Fibroblast of lung (primary cell): Measurements from ENCODE around the gene PDE4D. TPM values are rescaled to one million over a fixed set of nuclear protein-coding genes. Genes with fewer than 3 reads are reported as not detected.

Experiments used
- DNase-seq, 2 donors: peaks; one replicate each; pipeline versions ENCODE4 v3.0.0 to v3.0.0-alpha.2; 2010; ENCODE audit warnings: low read depth in 2 of 2
- H2AFZ ChIP-seq: 2 replicates; pipeline ENCODE4 v1.5.1; 2012; ENCODE audit warnings: low read length, control low read depth, inconsistent platforms
- H3K27ac ChIP-seq: 2 replicates; pipeline ENCODE4 v1.5.1; 2011; ENCODE audit warnings: low read length, control low read depth; ENCODE audit not compliant: insufficient read depth
- H3K27me3 ChIP-seq: 2 replicates; pipeline ENCODE4 v1.5.1; 2011; ENCODE audit warnings: mild to moderate bottlenecking, low read length; ENCODE audit not compliant: control insufficient read depth, insufficient read depth
- H3K36me3 ChIP-seq: 2 replicates; pipeline ENCODE4 v1.5.1; 2011; ENCODE audit warnings: low read length; ENCODE audit not compliant: control insufficient read depth, insufficient read depth
- H3K4me1 ChIP-seq: 2 replicates; pipeline ENCODE4 v1.5.1; 2011; ENCODE audit warnings: low read length; ENCODE audit not compliant: control insufficient read depth, insufficient read depth; ENCODE audit errors: extremely low read depth
- H3K4me2 ChIP-seq: 2 replicates; pipeline ENCODE4 v1.5.1; 2011; ENCODE audit warnings: low read length, control low read depth; ENCODE audit not compliant: insufficient read depth; ENCODE audit errors: extremely low read depth
- H3K4me3 ChIP-seq, 4 experiments: fragments of 200-600 bp in 1 of 4; sonication (generic) in 1 of 4; replicated peaks in 1 of 4; 2 replicates each; pipeline ENCODE4 v1.5.1; 2011 to 2016; ENCODE audit warnings: low read length in 4 of 4, low read depth in 3 of 4, mild to moderate bottlenecking in 3 of 4, control low read depth in 2 of 4, inconsistent platforms in 1 of 4, mixed read lengths in 1 of 4; ENCODE audit not compliant: insufficient read depth in 1 of 4; ENCODE audit errors: control extremely low read depth in 1 of 4
- H3K79me2 ChIP-seq: 2 replicates; pipeline ENCODE4 v1.5.1; 2012; ENCODE audit warnings: mild to moderate bottlenecking, low read length, inconsistent platforms; ENCODE audit not compliant: control insufficient read depth, insufficient read depth
- H3K9ac ChIP-seq: 2 replicates; pipeline ENCODE4 v1.5.1; 2011; ENCODE audit warnings: mild to moderate bottlenecking, low read length, control low read depth; ENCODE audit not compliant: insufficient read depth
- H3K9me3 ChIP-seq: 2 replicates; pipeline ENCODE4 v1.5.1; 2012; ENCODE audit warnings: low read depth, low read length; ENCODE audit not compliant: control insufficient read depth, insufficient read depth
- H4K20me1 ChIP-seq: 2 replicates; pipeline ENCODE4 v1.5.1; 2011; ENCODE audit warnings: low read length; ENCODE audit not compliant: control insufficient read depth, insufficient read depth; ENCODE audit errors: extremely low read depth
- EZH2 ChIP-seq: IDR thresholded peaks from 2 replicates; pipeline ENCODE4 v1.5.1; 2012; ENCODE audit warnings: low read length, control low read depth, mild to moderate bottlenecking; ENCODE audit errors: missing control alignments
- polyA plus RNA-seq, 2 donors: library from polyadenylated mRNA; depleted of rRNA in 1 of 2; stranded (reverse) in 1 of 2; unstranded in 1 of 2; fragments of >200 nt; gene quantifications; 2 replicates each; pipeline ENCODE4 v1.2.1, GENCODE V29; 2011 to 2012; ENCODE audit warnings: missing spikeins in 1 of 2
- total RNA-seq: library from RNA; depleted of rRNA; stranded (reverse); fragments of >200 nt; gene quantifications from 2 replicates; pipeline ENCODE4 v1.2.1, GENCODE V29; 2014
- TF ChIP-seq, protein P1 (sequence below), 2 donors: IDR thresholded peaks in 1 of 2; conservative IDR thresholded peaks in 1 of 2; 1 replicate in 1 of 2; 2 replicates in 1 of 2; pipeline ENCODE4 v1.5.1; 2011 to 2012; ENCODE audit warnings: low read length in 2 of 2, control low read depth in 1 of 2, inconsistent platforms in 1 of 2, low read depth in 1 of 2, mild to moderate bottlenecking in 1 of 2

The PDE4D gene
- total and polyA plus RNA-seq, 2 donors (not counting 1 experiment from before 2014, with no cell fraction given), result 2.1 to 8.3 TPM

GRCh38 chr5:59342181-59342580 is 551.3 kb downstream of the PDE4D start:
- Histone ChIP-seq H3K9me3 (no peaks in the 10 kb centered on the region), H3K36me3 (no peaks in the 10 kb centered on the region), H3K4me2 (no peak overlapping the region)

GRCh38 chr5:59341760-59342159 is 551.8 kb downstream of the PDE4D start:
- Histone ChIP-seq H3K36me3 (no peaks in the 10 kb centered on the region), H2AFZ (no peak overlapping the region), H3K27me3 (no peaks in the 10 kb centered on the region), H3K4me1 (no peaks in the 10 kb centered on the region), H3K4me2 (no peak overlapping the region), H3K4me3 (no peak overlapping the region), H4K20me1 (no peaks in the 10 kb centered on the region), H3K9me3 (no peaks in the 10 kb centered on the region), H3K27ac (no peak overlapping the region), H3K9ac (no peak overlapping the region), H3K79me2 (no peaks in the 10 kb centered on the region)
- TF ChIP-seq, protein P1, sequence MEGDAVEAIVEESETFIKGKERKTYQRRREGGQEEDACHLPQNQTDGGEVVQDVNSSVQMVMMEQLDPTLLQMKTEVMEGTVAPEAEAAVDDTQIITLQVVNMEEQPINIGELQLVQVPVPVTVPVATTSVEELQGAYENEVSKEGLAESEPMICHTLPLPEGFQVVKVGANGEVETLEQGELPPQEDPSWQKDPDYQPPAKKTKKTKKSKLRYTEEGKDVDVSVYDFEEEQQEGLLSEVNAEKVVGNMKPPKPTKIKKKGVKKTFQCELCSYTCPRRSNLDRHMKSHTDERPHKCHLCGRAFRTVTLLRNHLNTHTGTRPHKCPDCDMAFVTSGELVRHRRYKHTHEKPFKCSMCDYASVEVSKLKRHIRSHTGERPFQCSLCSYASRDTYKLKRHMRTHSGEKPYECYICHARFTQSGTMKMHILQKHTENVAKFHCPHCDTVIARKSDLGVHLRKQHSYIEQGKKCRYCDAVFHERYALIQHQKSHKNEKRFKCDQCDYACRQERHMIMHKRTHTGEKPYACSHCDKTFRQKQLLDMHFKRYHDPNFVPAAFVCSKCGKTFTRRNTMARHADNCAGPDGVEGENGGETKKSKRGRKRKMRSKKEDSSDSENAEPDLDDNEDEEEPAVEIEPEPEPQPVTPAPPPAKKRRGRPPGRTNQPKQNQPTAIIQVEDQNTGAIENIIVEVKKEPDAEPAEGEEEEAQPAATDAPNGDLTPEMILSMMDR (conservative IDR thresholded peaks at IDR 0.05 in 1 of 2, IDR thresholded peaks at IDR 0.05 in 1 of 2; ENCODE audit: low read depth in 1 of 2, low read length in 2 of 2), result no peak
- TF ChIP-seq EZH2, result no peak
- DNase-seq, result no peak

More at GRCh38 chr5:59342181-59342580, 551.3 kb downstream of the PDE4D start:
- Histone ChIP-seq H3K27me3 (no peaks in the 10 kb centered on the region), H2AFZ (no peak overlapping the region), H3K4me3 (no peak overlapping the region), H3K4me1 (no peaks in the 10 kb centered on the region), H3K79me2 (no peaks in the 10 kb centered on the region), H4K20me1 (no peaks in the 10 kb centered on the region), H3K9ac (no peak overlapping the region), H3K27ac (no peak overlapping the region)
- TF ChIP-seq, protein P1 (conservative IDR thresholded peaks at IDR 0.05 in 1 of 2, IDR thresholded peaks at IDR 0.05 in 1 of 2; ENCODE audit: low read depth in 1 of 2, low read length in 2 of 2), result no peak
- no peak for TF ChIP-seq EZH2
- DNase-seq, result peak in 1 of 2 donors; percentile 44

GRCh38 chr5:59341155-59341554 is 552.4 kb downstream of the PDE4D start:
- Histone ChIP-seq H3K27me3 (no peaks in the 10 kb centered on the region), H3K79me2 (no peaks in the 10 kb centered on the region), H2AFZ (no peak overlapping the region), H3K9ac (no peak overlapping the region), H3K4me3 (no peak overlapping the region), H3K27ac (no peak overlapping the region), H3K4me2 (no peak overlapping the region), H3K36me3 (no peaks in the 10 kb centered on the region), H3K9me3 (no peaks in the 10 kb centered on the region), H3K4me1 (no peaks in the 10 kb centered on the region), H4K20me1 (no peaks in the 10 kb centered on the region)
- no peak for TF ChIP-seq EZH2
- TF ChIP-seq, protein P1 (conservative IDR thresholded peaks at IDR 0.05 in 1 of 2, IDR thresholded peaks at IDR 0.05 in 1 of 2; ENCODE audit: low read depth in 1 of 2, low read length in 2 of 2), result no peak
- no peak for DNase-seq
